GM18508 (cell line): ENCODE data around the gene HHLA2.
"Not testable (repeated sequence)": the region's sequence is repeated elsewhere in the genome, so short reads cannot be mapped to it uniquely, and the experiment has no call there.

Experiments
- ATAC-seq: cut with Tn5 transposase; IDR thresholded peaks from one replicate; pipeline ENCODE4 v1.9.1; 2021; ENCODE audit warnings: moderate number of reproducible peaks; ENCODE audit not compliant: insufficient read depth, unreplicated experiment

Gene HHLA2, protein sequence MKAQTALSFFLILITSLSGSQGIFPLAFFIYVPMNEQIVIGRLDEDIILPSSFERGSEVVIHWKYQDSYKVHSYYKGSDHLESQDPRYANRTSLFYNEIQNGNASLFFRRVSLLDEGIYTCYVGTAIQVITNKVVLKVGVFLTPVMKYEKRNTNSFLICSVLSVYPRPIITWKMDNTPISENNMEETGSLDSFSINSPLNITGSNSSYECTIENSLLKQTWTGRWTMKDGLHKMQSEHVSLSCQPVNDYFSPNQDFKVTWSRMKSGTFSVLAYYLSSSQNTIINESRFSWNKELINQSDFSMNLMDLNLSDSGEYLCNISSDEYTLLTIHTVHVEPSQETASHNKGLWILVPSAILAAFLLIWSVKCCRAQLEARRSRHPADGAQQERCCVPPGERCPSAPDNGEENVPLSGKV

DNA sequence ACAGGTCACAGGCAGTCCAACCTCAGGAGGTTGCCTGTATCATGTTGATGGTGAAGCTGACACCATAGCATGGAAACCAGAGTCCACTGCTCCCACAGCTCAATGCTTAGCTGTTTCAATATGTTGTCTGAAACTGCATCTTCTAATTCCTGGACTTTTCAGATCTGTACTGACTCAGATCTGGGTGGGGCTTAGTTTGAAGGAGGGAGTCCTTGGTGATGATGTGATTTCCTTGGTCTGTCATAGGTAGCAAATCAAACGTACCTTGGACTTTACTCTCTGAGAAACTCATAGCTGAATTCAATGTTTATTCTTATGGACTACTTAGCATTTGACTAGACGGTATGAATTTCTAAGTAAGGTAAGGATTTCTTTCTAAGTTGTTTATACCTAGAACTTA lies at the start of gene HHLA2:
HHLA2 (plus strand) TSS at position 310 of the 400 bp plus-strand sequence. CDS start 55,266 bp downstream, outside the sequence.
- ATAC-seq = peak; percentile 33

DNA sequence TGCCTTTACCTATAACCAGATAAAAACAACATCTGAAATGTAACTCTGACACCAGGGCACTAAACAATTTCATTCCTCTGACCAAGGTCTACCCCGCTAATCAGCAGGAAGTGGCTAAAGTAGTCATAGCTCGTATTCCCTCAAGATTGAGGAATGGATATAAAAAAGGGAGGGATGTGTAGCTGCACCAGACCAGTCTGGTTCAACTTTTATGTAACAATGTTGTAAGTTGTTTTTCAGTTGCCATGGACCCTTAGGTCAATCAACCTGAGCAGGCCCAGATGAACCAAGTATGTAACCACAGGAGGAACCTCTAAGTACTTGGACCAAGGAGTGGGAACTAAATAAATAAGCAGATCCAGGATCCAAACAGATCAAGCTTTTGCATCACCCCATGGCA lies 45.7 kb upstream of the HHLA2 start:
- ATAC-seq = no peak

DNA sequence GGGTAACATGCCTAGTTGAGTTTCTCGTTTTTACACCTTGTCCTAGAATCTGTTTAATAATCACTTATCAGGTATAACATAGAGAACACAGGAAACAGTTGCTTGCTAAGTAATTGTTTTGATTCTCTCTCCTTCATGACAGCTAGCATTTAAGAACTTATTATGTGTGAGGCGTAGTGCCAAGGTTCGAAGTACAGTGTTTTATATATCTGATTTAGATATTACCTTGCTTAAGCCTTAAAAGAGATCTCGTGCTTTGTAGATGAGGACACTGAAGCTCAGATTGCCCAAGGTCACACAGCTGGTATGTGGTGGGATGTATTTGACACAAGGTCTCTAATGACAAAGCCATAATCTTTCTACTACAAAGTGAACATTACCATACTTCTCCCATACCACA lies 45.1 kb upstream of the HHLA2 start:
- no peak for ATAC-seq

DNA sequence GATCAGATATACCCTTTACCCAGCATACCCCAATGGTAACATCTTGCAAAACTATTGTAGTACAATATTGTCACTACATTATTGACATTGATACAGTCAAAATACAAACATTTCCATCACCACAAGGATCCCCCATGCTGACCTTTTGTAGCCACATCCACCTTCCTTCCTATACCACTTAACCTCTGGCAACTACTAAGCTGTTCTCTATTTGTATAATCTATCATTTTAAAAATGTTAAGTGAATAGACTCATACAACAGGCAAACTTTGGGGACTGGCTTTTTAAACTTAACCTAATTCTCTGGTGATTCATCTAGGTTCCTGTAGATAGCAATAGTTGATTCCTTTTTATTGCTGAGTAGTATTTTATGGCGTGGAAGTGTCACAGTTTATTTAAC lies 44.5 kb upstream of the HHLA2 start:
- ATAC-seq = no peak

DNA sequence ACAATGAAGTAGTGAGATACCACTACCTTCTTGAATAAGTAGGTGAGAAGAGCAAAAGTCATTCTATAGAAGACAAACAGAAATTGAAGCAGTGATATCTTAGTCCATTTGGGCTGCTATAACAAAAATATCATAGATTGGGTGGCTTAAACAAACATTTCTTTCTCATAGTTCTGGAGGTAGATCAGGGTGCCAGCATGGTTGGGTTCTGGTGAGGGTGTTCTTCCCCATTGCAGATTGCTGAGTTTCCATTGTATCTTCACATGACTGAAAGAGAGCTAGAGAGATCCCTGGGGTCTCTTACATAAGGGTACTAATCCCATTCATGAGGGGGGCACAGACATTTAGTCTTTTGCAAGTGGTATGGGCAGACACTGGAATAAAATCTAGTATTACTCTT lies 41.2 kb upstream of the HHLA2 start:
- no peak for ATAC-seq

DNA sequence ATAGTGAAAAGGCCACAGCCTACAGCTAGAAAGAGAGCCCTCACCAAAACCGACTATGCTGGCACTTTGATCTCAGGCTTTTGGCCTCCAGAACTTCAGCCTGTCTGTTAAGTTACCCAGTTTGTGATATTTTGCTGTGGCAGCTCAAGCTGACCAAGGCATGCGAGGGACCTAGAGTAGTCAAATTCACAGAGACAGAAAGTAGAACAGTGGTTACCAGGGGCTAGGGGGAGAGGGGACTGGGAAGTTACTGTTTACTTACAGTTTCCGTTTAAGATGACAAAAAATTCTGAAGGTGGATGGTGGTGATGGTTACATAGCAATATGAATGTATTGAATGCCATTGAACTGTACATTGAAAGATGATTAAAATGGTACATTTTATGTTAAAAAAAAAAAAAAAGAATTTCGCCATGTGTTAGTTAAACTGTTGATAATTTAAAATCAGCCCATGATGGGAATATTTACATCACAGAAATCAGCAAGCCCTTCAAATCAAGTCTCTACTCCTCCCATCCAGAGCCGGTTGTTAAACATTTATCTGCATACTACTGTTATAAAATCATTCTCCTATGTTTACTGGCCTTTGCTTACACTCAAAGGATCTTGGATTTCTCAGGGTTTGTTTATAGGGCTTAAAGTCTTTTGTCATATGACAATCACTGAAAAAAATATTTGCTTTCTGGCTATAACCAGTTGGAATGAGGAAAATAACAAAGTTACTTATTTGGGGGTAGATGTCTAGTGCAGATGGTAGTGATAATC lies 31.6 kb upstream of the HHLA2 start:
- ATAC-seq = not testable (repeated sequence)

DNA sequence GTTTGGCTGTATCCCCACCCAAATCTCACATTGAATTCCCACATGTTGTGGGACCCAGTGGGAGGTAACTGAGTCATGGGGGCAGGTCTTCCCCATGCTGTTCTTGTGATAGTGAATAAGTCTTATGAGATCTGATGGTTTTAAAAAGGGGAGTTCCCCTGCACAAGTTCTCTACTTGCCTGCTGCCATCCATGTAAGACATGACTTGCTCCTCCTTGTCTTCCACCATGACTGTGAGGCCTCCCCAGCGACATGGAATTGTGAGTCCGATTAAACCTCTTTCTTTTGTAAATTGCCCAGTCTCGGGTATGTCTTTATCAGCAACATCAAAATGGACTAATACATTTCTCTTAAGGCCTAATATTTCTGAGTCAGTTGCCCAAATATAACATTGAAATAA lies 28.1 kb upstream of the HHLA2 start:
- not testable (repeated sequence) for ATAC-seq

DNA sequence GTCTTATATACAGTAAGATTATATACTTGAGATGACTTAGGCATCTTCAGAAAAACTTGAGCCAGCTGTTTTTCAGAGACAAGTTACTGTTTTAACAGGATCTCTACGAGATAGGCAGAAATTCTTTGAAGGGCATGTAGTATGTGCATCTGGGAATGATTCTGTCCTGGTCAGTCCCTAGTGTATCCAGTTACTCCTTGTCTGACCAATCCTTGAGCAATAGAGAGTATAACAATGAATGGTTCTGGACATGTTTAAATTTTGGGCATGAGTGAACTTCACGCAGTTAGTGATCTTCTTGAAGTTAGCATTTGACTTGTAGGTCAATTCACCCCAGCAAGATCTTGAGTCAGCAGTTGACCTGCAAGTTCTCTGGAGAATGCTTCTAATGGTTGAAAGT lies 24.7 kb upstream of the HHLA2 start:
- no peak for ATAC-seq

DNA sequence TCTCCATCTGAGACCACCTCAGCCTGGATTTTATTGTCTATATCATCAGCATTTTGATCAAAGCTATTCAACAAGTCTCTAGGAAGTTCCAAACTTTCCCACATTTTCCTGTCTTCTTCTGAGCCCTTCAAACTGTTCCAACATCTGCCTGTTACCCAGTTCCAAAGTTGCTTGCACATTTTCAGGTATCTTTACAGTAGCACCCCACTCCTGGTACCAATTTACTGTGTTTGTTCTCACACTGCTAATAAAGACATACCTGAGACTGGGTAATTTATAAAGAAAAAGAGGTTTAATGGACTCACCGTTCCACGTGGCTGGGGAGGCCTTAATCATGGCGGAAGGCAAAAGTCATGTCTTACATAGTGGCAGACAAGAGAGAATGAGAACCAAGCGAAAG lies 17.3 kb upstream of the HHLA2 start:
- ATAC-seq = not testable (repeated sequence)

DNA sequence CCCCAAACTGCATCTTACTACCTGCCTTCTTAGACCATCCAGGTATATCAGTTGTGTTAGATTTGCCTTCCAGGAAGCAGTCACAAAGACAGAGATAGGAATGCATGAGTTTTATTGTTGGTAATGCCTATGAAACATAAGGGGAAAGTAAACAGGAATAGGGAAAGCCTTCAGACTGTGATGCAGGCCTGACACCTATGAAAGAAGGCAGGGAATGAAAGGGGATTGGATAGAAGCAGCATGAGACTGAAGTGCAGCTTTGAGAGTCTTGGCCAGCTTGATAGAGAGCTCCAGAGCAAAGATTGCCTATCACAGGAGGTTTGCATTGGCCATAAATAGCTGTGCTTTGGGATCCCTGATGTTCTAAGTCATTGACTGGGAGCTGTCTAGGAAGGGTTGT lies 15.9 kb upstream of the HHLA2 start:
- no peak for ATAC-seq

DNA sequence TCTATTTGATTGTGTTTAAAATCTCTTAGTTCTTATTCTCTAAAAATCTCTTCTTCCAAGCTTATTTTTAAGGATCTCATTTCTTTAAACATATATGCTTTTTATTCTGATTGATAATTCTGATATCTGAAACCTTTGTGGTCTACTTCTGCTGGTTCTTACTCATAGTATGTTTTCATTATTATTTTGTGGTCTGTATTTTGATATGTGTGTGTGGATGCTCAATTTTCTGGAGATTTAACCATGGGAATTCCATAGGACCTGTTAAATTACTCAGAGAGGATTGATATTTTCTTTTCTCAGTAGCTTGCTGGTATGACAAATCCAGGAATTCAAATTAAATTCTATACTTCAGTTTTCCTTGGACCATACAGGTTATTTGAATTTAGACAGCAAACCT lies 14.7 kb upstream of the HHLA2 start:
- no peak for ATAC-seq

DNA sequence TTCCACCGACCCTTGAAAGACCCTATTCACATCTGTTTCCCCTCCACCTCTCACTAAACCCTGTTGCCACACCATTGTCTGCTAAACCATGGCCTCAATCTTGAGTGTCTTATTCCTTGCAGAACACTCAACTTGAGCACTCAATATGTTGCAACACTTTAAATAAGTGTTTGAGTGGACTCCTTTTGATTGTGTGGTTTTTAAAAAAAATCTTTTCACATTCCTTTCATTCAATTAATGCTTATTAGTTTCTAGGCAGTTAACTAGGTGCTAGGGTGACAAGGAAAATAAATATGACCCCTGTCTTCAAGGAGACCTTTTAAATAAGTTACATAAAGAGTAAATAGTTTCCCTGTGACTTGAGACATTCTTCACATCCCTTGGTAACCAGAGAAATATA lies 13.3 kb upstream of the HHLA2 start:
- no peak for ATAC-seq

DNA sequence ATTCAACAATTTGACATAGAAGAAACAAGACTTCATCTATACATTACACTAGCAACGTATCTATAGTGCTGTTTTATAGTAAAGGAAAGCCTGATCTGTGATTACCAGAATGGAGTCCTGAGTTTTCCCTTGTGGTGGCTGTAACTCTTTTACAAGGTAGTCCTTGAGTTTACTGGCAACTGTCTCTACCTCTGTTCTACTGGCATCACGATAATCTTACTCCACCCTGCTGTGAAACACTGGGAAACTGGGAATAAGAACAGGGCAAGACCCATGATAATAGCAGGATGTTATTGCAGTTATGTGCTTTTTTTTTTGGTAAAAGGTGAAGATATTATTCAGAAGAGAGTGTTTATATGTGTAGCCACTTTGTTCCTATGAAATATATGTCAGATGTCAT lies 12.4 kb upstream of the HHLA2 start:
- no peak for ATAC-seq

DNA sequence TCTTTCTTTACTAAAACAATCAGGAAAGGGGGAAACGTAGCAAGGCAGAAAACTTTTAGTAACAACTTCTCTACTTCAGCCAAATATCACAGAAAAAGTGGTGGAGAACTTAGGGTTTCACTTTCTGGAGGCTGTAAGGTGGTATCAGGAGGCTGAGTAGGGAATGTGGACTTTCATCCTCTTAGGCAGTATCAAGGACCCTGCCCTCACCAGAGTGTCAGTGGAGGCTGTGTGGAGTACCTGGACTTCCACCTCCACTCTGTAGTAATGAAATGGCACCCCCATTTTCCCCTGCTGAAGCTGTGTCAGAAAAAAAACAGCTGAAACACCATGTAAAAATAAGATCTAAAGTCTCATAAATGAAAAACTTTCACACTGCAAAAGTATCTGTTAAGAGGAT lies 11.2 kb upstream of the HHLA2 start:
- no peak for ATAC-seq

DNA sequence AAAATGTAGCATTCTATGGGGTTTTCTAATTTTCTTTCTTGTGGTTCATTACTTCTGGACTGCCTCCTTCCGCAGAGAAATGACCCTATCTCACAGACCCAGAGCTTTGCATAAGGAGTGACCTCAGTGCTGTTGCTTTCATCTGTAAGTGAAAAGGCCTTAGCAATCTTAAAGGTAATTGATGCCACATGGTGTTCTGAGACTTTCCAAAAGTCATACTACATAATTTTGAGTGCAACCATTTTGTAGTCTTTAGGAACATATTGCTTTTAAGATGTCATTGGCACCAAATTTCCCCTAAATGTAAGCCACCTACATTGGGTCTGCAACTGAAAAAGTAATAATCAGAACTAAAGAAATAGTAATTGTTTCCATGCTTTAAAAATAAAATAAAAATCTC lies 9.2 kb upstream of the HHLA2 start:
- ATAC-seq = peak; percentile 62

DNA sequence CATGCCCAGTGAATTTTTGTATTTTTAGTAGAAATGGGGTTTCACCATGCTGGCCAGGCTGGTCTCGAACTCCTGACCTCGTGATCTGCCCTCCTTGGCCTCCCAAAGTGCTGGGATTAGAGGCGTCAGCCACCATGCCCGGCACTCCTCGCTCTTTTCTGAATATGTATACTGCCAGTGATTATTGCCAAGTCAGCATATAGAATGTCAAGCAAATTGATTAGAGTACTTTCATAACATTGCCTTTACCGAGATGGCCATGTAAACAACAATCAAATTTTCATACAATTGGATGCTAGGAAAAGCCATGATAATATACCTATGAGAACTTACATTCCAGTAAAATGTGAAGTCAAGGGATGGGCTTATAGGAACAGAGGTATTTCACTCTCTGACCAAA lies 8.2 kb upstream of the HHLA2 start:
- ATAC-seq = not testable (repeated sequence)

DNA sequence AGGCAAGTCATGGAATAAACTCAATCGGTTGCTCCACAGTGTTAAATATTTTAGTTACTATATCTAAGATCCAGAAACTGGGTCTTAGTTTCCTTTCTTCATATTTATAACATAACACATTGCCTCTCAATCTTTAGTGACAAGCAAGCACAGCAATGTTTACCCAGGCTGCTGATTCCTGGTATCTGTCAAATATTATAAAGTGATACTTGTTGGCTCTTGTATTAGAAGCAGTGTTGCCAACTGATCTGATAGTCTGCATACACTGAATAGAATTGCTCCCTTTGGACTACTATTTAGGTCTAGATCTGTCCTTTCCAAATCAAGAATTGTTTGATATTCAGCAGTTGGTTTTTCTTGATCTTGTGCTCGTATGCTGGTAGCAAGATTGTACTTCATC lies 7.2 kb upstream of the HHLA2 start:
- no peak for ATAC-seq

DNA sequence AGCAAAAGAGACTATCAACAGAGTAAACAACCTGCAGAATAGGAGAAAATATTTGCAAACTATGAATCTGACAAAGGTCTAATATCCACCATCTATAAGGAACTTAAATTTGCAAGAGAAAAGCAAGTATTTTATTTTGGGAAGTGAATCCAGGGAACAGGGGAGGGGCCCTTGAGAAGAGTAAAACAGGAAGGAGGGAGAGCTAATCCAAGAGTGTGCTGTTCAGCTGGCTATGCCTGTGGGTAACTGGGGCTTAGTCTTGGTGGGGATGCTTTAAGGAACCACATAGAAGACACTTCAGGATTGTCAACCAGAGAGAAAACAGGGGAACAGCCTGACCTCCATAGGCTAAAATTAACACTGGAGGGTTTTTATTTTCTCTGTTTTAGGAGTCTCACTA lies 3.9 kb upstream of the HHLA2 start:
- no peak for ATAC-seq

DNA sequence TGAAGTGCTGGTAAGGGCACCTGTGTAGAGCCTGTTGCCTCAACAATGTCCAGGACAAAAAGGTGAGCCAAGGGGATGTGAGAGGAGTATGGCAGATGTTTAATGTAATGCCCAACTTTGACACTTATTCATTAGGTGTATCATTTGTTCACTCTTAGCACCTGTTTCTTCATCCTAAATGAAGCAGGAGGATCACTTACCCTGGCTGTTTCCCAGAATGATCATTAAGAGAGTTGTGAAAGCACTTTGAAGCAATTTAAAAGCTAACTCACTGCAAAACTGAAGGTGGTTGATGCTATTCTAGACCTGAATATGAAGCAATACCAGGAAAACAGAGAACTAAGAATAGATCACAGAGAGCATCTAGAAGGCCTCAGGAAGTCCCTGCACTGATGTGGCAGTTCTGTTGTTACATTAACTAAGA lies 3.4 kb upstream of the HHLA2 start:
- peak; percentile 47 for ATAC-seq

DNA sequence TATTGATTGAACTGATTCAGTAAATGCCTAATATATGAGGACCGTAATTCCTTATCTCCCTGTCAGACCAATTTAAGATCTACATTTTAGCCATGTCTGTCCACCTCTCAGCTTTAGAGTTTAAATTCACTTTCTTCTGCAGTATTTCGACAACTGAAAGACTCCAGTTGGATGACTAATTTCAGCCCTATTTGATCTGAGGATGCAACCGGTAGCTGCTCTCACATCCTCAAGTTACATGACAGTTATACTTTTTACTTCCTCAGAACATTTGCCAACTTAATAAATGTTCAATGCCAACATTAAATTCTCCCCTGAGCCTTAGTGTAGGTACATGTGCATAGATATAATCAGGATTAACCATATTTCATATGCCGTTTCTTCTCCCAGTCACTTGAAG lies 2.5 kb upstream of the HHLA2 start:
- peak; percentile 76 for ATAC-seq

DNA sequence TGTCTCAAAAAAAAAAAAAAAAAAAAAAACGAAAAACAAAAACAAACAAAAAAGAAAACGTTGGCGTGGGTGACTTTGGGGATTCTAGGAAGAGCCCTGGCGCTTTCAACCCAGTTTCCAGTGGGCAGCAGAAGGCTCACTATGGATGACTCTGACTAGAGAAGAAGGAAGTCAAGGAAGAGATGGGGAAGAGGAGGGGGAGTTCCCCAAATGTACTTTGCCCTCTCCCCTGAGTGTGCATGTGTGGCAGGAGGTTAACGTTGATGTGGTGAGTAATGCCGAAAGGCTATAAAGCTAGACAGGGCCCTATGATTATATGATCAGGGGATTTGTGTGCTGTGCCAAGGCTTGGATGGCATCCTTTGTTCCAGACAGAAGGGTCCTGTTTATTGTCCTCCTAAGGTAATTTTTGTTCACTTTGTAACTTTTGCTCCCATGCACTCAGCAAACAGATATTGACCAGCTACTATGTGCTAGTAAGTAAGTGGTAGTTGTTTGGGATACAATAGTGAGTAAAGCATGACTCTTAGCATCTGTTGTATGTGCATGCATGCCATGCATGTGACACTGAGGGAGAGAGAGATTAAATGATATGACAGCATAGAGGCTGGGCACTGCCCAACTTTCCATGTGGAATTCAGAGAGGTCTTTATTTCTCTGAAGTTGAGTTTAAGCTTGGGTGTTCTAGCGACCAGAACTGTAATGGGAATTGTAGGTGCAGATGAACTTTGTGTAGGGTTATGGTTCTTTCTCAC lies 750 bp upstream of the HHLA2 start:
- ATAC-seq = no peak
